HEK293T (cell line): Measurements from ENCODE around the gene PDIA2.
"Not testable (repeated sequence)": the region's sequence is repeated elsewhere in the genome, so short reads cannot be mapped to it uniquely, and the experiment has no call there.

Experiments used
- ARNT ChIP-seq: fragments of 450-650 bp; IDR thresholded peaks from 2 replicates; pipeline ENCODE4 v1.6.1; 2017; ENCODE audit warnings: mild to moderate bottlenecking
- BHLHE40 ChIP-seq: fragments of 450-650 bp; IDR thresholded peaks from 2 replicates; pipeline ENCODE4 v1.6.1; 2016; ENCODE audit warnings: mild to moderate bottlenecking, moderate library complexity, borderline replicate concordance
- ELF4 ChIP-seq: fragments of 450-650 bp; IDR thresholded peaks from 2 replicates; pipeline ENCODE4 v1.6.1; 2017; ENCODE audit warnings: antibody characterized with exemption
- FOXA1 ChIP-seq: fragments of 450-650 bp; IDR thresholded peaks from 2 replicates; pipeline ENCODE4 v1.6.1; 2016; ENCODE audit warnings: mild to moderate bottlenecking
- FOXK2 ChIP-seq: fragments of 450-650 bp; IDR thresholded peaks from 2 replicates; pipeline ENCODE4 v1.6.1; 2016; ENCODE audit warnings: mild to moderate bottlenecking
- FOXM1 ChIP-seq: fragments of 450-650 bp; IDR thresholded peaks from 2 replicates; pipeline ENCODE4 v1.6.1; 2017; ENCODE audit warnings: mild to moderate bottlenecking, borderline replicate concordance
- HDGF ChIP-seq: fragments of 450-650 bp; IDR thresholded peaks from 2 replicates; pipeline ENCODE4 v1.6.1; 2017; ENCODE audit warnings: antibody characterized with exemption, borderline replicate concordance
- NFRKB ChIP-seq: fragments of 450-650 bp; IDR thresholded peaks from 2 replicates; pipeline ENCODE4 v1.6.1; 2016; ENCODE audit warnings: mild to moderate bottlenecking, moderate library complexity
- SP1 ChIP-seq: fragments of 450-650 bp; IDR thresholded peaks from 2 replicates; pipeline ENCODE4 v1.6.1; 2017
- SUZ12 ChIP-seq: fragments of 450-650 bp; IDR thresholded peaks from 2 replicates; pipeline ENCODE4 v1.6.1; 2016; ENCODE audit warnings: mild to moderate bottlenecking
- TARDBP ChIP-seq: fragments of 450-650 bp; IDR thresholded peaks from 2 replicates; pipeline ENCODE4 v1.6.1; 2016
- ZNF384 ChIP-seq: fragments of 450-650 bp; IDR thresholded peaks from 2 replicates; pipeline ENCODE4 v1.6.1; 2016
- TF ChIP-seq, protein P1 (sequence below): fragments of 450-650 bp; IDR thresholded peaks from 2 replicates; pipeline ENCODE4 v1.6.1; 2016

DNA sequence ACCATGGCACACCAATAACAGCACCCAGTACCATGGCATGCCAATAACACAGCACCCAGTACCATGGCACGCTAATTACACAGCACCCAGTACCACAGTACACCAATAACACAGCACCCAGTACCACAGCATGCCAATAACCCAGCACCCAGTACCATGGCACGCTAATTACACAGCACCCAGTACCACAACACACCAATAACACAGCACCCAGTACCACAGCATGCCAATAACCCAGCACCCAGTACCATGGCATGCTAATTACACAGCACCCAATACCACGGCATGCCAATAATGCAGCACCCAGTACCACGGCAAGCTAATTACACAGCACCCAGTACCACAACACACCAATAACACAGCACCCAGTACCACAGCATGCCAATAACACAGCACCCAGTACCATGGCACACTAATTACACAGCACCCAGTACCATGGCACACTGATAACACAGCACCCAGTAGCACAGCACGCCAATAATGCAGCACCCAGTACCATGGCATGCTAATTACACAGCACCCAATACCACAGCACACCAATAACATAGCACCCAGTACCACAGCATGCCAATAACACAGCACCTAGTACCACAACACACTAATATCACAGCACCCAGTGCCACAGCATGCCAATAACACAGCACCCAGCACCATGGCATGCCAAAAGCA lies 51.3 kb downstream of the PDIA2 start:
- not testable (repeated sequence) for TF ChIP-seq BHLHE40, ELF4, NFRKB, FOXM1, SP1, HDGF, FOXA1, ARNT, ZNF384, FOXK2, SUZ12, TARDBP
- TF ChIP-seq, protein P1, sequence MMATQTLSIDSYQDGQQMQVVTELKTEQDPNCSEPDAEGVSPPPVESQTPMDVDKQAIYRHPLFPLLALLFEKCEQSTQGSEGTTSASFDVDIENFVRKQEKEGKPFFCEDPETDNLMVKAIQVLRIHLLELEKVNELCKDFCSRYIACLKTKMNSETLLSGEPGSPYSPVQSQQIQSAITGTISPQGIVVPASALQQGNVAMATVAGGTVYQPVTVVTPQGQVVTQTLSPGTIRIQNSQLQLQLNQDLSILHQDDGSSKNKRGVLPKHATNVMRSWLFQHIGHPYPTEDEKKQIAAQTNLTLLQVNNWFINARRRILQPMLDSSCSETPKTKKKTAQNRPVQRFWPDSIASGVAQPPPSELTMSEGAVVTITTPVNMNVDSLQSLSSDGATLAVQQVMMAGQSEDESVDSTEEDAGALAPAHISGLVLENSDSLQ = not testable (repeated sequence)
